ENCODE measurements around the gene COBLL1.

DNA sequence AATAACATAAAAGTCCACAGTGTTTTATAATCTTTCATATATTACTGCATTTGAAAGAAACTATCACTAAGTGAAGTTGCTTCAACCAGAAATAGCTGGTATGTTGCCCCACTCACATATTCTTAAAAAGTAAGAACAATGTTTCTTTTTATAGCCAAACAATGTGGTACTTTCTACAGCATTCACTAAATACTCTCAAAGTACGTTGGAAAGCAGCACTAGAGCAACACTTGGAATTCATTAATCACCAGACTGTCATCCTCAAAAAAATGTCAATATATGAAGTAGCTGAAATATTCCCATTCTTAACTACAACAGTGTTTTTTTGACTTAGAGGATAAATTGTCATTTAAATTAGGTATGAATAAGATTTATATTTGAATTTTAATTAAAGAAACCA is 32.8 kb downstream of the COBLL1 start:
- TF ChIP-seq, protein P1, sequence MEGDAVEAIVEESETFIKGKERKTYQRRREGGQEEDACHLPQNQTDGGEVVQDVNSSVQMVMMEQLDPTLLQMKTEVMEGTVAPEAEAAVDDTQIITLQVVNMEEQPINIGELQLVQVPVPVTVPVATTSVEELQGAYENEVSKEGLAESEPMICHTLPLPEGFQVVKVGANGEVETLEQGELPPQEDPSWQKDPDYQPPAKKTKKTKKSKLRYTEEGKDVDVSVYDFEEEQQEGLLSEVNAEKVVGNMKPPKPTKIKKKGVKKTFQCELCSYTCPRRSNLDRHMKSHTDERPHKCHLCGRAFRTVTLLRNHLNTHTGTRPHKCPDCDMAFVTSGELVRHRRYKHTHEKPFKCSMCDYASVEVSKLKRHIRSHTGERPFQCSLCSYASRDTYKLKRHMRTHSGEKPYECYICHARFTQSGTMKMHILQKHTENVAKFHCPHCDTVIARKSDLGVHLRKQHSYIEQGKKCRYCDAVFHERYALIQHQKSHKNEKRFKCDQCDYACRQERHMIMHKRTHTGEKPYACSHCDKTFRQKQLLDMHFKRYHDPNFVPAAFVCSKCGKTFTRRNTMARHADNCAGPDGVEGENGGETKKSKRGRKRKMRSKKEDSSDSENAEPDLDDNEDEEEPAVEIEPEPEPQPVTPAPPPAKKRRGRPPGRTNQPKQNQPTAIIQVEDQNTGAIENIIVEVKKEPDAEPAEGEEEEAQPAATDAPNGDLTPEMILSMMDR (IDR thresholded peaks at IDR 0.05) = no peak
- TF ChIP-seq POLR2A (IDR thresholded peaks at IDR 0.05; ENCODE audit: low read depth) = no peak
- no peak for TF ChIP-seq POLR2AphosphoS5 (IDR thresholded peaks at IDR 0.05)
- no peak for TF ChIP-seq EP300 (IDR thresholded peaks at IDR 0.05)
